ENCODE data around the gene RAI2.
A peak's percentile ranks its signal among the peaks of the same experiment; 100 is the strongest.

Gene RAI2

GRCh38 chrX:17860811-17861488 is at the start of gene RAI2:
Gene RAI2, minus strand, starts transcription at chrX:17861298. Its CDS starts 59,288 bp downstream, at chrX:17802010.
- peak in 1 of 2 donors; percentile 3 for DNase-seq (ENCODE audit: low read depth in 1 of 2, low spot score in 1 of 2)

GRCh38 chrX:17888421-17888820 is 27.3 kb upstream of the RAI2 start:
- DNase-seq (ENCODE audit: low read depth in 1 of 2, low spot score in 1 of 2), result no peak

DNA sequence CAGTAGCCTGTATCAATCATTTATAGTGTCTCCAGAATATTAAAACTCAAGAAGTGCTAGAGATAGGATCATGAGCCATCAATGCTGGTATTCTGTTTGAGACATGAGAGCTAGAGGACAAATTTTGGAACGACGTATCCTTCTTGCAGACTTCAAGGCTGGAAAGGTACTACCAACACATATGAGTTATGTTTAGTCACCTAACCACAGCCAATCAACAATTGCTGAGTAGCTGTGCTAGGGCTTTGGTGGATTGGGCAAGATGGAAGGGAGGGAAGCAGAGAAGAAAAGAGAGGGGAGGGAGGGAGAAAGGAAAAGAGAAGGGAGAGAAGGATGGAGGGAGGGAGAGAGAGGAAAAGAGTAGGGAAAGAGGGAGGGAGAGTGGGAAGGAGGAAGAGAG is 21.6 kb upstream of the RAI2 start:
- DNase-seq (ENCODE audit: low read depth in 1 of 2, low spot score in 1 of 2), result no peak

- DNase-seq (ENCODE audit: low read depth in 1 of 2, low spot score in 1 of 2), result no peak
Measured at GRCh38 chrX:17878028-17878670, 17.1 kb upstream of the RAI2 start.

DNA sequence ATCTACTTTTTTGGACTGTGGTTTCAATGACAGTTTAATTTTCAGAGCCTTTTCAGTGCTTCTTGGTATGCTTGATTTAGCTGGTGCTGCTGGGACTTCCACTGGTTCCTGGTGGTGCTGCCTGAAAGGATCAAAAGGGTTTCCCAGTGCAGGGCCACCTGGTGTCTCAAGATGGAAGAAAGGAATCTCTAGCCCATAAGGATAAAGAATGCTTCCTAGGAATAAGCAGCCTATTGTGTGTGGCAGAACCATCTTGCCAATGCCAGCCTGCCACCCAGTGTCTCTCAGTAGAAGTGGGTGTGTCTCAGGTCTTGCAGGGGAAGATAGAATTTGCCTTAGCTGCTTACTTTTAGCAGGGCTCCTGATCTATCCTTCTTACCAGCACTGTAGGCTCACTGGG is 15.0 kb upstream of the RAI2 start:
- DNase-seq (ENCODE audit: low read depth in 1 of 2, low spot score in 1 of 2), result no peak

DNA sequence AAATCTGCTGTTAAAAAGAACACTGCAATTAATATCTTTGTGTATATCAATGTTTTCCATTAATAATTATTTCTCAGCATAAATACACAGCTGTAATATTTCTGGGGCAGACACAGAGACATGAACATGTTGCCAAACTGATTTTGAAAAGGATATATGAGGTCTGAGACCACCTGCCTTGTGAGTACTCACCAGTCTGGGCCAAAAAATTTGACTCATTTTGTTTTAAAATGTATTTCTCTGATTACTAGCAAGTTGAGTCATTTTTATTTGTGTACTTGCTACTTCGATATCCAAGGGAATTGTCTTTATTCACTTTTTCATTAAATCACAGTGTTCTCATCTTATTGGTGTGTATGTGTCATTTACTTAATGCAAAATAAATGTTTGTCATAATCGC is 8.5 kb upstream of the RAI2 start:
- no peak for DNase-seq (ENCODE audit: low read depth in 1 of 2, low spot score in 1 of 2)

GRCh38 chrX:17861489-17862011 is 452 bp upstream of the RAI2 start:
- DNase-seq (ENCODE audit: low read depth in 1 of 2, low spot score in 1 of 2), result no peak

GRCh38 chrX:17860179-17860780 is 818 bp downstream of the RAI2 start:
- no peak for DNase-seq (ENCODE audit: low read depth in 1 of 2, low spot score in 1 of 2)

GRCh38 chrX:17859609-17860178 is 1.4 kb downstream of the RAI2 start:
- no peak for DNase-seq (ENCODE audit: low read depth in 1 of 2, low spot score in 1 of 2)

- DNase-seq (ENCODE audit: low read depth in 1 of 2, low spot score in 1 of 2), result no peak
Measured at GRCh38 chrX:17854531-17854930, 6.6 kb downstream of the RAI2 start.

DNA sequence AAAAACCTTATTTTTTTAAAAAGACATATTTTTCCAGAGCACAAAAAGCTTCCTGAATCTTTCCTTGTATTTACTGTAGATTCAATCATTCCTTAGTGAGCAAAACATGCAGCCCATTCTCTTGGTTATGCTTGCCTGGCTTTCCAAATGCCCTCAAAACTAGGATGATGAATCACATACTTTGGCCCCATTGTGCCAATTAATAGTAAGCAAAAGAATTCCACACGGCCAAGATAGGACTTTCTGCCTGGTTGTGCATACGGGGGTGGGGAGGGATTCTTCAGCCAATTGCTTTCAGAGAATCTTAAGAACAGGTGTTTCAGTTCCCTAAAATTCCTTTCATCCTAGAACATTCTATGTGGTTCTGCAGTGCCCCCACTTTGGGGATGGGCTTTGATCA is 7.0 kb downstream of the RAI2 start:
- DNase-seq (ENCODE audit: low read depth in 1 of 2, low spot score in 1 of 2), result no peak

DNA sequence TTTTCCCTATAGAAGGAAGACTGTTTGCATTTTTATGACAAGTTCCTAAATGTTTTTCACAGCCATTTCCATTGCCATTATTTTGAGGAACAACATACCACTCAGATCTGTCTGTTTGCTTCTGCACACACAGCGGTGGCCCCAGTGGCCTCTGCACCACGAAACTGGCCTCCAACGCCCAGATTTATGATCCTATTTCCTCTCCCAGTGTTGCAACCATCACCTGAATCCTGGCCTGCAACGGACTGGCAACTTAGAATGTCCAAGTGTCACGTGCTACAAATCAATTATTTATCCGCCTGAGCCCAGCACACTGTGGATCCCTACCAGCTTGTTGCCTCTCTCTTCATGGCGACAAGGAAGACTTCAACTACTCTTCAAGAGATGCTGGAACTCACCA is 9.2 kb downstream of the RAI2 start:
- no peak for DNase-seq (ENCODE audit: low read depth in 1 of 2, low spot score in 1 of 2)

DNA sequence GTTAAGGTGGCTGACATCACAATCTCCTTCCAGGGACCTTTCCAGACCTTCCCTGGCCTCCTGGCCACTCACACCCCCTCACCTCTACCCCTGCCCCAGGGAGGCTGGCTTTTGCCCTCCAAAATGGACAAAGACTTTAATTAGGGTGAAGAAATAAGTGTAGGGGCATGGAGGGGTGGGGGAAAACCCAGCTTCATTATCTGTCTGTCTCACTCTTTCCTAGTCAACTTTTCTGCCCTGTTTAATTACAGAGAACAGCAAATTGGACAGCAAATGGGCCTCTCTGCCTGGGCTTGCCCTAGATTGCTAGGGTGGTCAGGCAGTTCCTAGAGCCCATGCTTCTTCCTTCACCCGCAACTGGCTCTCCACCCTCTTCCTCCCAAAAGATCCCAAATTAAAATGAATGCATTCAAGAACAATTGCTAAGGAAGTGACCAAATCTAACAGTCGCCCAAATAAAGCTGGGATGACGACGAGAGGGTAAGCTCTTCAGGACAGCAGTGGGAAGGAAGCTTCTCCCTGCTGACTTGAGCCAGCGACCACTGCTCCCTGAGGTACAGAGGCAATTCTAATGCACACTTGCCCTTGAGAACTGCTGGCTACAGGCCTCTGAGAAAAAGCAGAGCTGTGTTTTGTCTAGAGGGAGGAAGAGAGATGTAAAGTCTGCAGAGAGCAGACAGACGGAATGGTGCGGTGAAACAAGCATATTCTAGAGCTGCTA is 12.4 kb downstream of the RAI2 start:
- no peak for DNase-seq (ENCODE audit: low read depth in 1 of 2, low spot score in 1 of 2)

DNA sequence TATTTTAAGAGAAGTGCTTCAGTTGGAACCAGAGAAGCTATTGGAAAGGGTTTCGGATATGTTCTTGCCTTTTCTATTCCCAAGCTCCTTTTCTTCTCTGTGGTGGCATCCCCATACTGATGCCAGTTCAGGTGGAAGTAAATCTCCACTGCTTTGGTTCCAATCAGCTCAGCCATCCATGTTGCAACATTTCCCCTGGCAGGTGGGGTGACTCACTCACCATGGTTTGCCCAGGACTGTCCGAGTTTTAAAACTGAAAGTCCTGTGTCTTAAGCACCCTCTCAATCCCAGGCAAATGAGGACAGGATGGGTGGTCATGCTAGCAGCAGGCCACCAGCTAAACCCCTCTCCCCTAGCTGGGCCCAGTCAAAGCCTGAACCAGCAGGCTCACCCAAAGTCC is 15.1 kb downstream of the RAI2 start:
- no peak for DNase-seq (ENCODE audit: low read depth in 1 of 2, low spot score in 1 of 2)

DNA sequence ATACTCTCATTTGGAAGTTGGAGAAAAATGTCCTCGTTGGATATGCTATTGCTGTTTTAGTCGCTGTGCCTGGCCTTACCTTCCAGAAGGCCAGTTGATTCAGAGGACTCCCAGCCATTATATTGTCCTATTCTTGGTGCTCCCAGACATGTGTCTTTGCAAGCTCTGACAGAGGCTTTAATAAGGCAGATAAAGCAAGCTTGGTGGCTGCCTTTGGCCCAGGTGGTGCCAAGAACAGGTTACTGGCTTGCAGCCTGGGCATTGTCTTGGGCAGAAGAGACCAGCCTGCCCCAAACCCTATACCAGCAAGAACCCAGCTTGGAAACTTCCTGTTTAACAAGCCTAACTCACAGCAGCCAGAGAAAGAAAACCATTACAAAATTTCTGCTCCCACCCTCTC is 16.9 kb downstream of the RAI2 start:
- no peak for DNase-seq (ENCODE audit: low read depth in 1 of 2, low spot score in 1 of 2)

GRCh38 chrX:17842769-17843525 is 18.2 kb downstream of the RAI2 start:
- DNase-seq (ENCODE audit: low read depth in 1 of 2, low spot score in 1 of 2), result no peak

DNA sequence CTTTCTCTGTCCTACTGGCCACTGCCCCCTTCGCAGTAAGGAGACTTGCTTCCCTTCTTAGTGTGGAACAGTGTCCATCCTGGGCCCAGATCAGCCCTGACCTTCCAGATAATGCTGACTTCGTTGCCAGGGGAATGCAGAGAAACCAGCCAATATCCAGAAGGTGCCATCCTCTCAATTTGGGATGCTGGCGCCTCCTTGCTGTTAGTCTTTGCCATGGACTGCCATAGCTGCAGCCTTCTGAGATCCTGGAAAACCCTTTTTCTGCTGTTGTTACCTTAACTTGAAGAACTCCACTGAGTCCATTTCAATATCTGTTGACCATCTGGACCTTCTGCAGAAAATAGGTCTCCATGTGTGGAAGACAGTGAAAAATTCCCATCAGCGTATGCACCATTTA is 21.8 kb downstream of the RAI2 start:
- no peak for DNase-seq (ENCODE audit: low read depth in 1 of 2, low spot score in 1 of 2)

DNA sequence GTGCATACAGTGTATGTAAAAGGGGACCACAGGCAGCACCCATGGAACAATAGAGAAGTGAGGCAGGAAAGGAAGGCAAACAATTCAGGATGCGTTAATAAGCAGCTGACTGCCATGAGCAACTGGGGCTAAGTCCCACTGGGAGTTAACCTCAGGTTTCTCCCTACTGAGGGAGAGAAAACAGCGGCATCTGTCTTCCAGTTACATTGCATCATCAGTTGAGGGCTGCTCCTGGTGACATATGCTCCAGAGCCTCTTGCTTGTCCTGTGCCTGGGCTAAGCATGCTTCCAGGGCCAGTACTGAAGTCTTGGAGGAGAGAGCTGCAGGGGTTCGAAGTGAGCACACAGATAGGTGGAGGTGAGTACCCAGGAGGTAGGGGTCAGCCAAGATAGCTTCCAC is 24.3 kb downstream of the RAI2 start:
- no peak for DNase-seq (ENCODE audit: low read depth in 1 of 2, low spot score in 1 of 2)

DNA sequence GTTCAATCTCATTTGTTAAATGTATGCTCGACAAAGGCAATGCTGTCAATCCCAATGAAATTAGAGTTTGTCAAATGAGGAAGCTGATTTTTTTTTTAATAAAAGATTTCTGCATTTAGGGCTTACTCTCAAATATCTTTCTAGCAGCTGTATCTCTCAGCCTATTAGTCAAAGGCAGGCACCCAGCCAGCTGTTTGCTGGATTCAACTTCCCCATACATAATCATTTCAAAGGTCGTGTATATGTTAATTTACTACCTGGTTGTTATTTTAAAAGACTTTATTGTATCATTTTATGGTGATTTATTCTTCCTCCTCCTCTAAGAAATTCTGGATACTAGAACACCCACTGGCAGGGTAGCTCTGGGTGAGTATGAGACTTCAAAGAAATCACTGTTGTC is 27.1 kb downstream of the RAI2 start:
- no peak for DNase-seq (ENCODE audit: low read depth in 1 of 2, low spot score in 1 of 2)

DNA sequence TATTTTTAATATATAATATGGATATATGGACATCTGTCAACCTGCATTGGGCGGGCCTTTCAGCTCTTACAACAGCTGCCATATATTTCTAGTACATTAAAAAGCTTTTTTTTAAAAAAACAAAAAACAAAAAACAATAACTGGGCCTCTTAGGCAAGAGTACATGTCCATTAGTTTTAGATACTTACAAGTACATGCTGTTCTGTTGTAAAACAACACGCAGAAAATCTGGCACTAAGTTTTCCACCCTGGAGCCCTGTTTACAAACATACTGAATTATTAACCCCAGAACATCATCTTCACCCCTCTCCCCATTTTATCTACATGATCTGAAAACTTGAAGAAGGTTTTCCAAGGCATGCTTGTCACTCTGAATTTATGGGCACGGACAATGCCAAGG is 29.8 kb downstream of the RAI2 start:
- DNase-seq (ENCODE audit: low read depth in 1 of 2, low spot score in 1 of 2), result no peak

GRCh38 chrX:17830211-17830610 is 30.9 kb downstream of the RAI2 start:
- DNase-seq (ENCODE audit: low read depth in 1 of 2, low spot score in 1 of 2), result no peak

All from activated T-helper 1 cell treated with anti-CD3 and anti-CD28 coated beads, Interleukin-2, amount 50 U/mL, for 16 hours (primary cell).